ENCODE measurements around the gene BSDC1.

BSDC1 gene

DNA sequence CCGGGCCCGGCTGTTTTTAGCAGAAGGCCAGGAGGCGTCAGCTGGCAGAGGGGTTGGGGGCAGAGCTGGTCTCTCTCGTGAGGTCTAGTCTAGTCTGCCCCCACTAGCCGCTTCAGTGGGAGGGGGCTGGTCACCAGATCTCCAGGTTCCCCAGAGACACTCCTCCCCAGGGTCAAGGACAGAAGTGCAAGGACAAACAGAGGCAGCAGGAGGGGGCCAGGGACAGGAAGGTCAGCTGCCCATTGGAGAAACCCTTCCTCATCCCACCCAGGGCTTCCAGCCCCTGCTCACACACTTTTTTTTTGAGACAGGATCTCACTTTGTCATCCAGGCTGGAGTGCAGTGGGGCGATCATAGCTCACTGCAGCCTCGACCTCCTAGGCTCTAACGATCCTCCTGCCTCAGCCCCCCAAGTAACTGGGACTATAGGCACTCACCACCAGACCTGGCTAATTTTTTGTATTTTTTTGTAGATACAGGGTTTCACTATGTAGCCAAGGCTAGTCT is 41.9 kb downstream of the BSDC1 start:
- Histone ChIP-seq H3K23ac (ENCODE audit: low read length) (no peak overlapping the region), H3K27ac (ENCODE audit: low read depth, low read length) (peak overlapping the region; percentile 71), H3K4ac (ENCODE audit: low read depth, low read length) (peak overlapping the region; percentile 25), H3K9me3 (ENCODE audit: insufficient read depth, low read depth, low read length) (peaks cover 2% of the 10 kb centered on the region), H3K18ac (ENCODE audit: low read length) (peak overlapping the region; percentile 21), H3K14ac (ENCODE audit: low read length) (peak overlapping the region; percentile 17), H2BK120ac (ENCODE audit: insufficient read depth, low read length, poor library complexity) (no peak overlapping the region), H4K8ac (ENCODE audit: low read depth, low read length) (peak overlapping the region; percentile 92), H4K91ac (ENCODE audit: low read depth, low read length) (peak overlapping the region; percentile 20), H3K9ac (ENCODE audit: low read length) (peak overlapping the region; percentile 29), H3K79me1 (ENCODE audit: low read length) (peaks cover 9% of the 10 kb centered on the region), H4K12ac (ENCODE audit: low read depth, low read length) (peak overlapping the region; percentile 6), H3K4me1 (ENCODE audit: control insufficient read depth in 1 of 2, insufficient read depth in 2 of 2, low read length in 2 of 2) (peaks cover 9 to 16% of the 10 kb centered on the region in 2 experiments), H2BK5ac (ENCODE audit: low read depth, low read length, poor library complexity) (no peak overlapping the region), H2BK12ac (ENCODE audit: low read length) (no peak overlapping the region), H3K4me2 (ENCODE audit: low read length) (peak overlapping the region; percentile 87), H3K36me3 (ENCODE audit: control insufficient read depth in 1 of 2, insufficient read depth in 2 of 2, low read length in 2 of 2) (no peaks in the 10 kb centered on the region), H3K79me2 (ENCODE audit: control insufficient read depth, insufficient read depth, low read length, poor library complexity) (peaks cover 5% of the 10 kb centered on the region), H2AFZ (ENCODE audit: insufficient read depth, low read length, poor library complexity) (no peak overlapping the region), H3K27me3 (ENCODE audit: insufficient read depth, low read length) (no peaks in the 10 kb centered on the region), H3K4me3 (ENCODE audit: low read depth, low read length) (no peak overlapping the region), H2AK5ac (ENCODE audit: low read length) (no peak overlapping the region)
- WGBS (ENCODE audit: extremely low coverage, insufficient coverage, insufficient read length) = no CpG with 5 or more reads among the region's 8 CpGs
- DNase-seq = no peak

DNA sequence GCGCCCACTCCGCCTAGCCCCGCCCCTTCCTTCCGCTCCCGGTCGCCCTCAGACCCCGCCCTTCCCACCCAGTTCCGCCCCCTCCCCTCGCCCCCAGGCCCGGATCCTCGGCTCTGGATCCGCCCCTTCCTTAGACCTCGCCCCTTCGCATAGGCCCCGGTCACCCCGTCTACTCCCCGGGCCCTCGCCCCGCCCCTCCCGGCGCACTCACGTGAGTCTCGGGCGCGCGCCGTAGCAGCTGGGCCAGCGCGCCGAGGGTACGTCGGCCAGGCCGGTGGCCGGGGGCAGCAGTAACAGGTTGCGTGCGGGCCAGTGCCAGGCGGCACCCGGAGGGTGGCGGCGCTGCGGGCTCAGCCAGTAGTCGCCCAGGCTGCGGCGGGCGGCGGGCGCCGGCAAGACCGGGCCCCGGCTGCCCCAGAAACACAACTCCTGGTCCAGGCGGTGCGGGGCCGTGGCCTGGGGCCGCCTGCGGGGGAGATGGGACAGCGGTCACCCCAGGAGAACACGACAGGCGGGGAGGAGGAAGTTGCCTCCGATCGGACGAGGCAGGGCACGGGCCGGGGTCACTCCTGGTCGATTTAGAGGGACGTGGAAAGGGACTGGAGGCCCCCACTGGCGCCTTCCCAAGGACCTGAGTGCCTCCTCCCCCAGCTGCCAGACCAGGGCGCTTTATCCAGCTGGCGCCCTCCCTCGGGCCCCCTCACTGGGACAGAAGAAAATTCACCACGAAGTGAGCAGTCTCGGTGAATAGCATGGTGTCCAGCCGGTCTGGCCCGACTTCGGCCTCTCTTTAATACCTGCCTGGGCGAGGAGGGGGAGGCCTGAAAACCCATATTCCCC is 42.6 kb downstream of the BSDC1 start:
- Histone ChIP-seq H3K9me3 (ENCODE audit: insufficient read depth, low read depth, low read length) (peaks cover 2% of the 10 kb centered on the region), H3K36me3 (ENCODE audit: control insufficient read depth in 1 of 2, insufficient read depth in 2 of 2, low read length in 2 of 2) (no peaks in the 10 kb centered on the region), H3K4me3 (ENCODE audit: low read depth, low read length) (peak overlapping the region; percentile 78), H3K9ac (ENCODE audit: low read length) (peak overlapping the region; percentile 62), H2BK12ac (ENCODE audit: low read length) (no peak overlapping the region), H4K91ac (ENCODE audit: low read depth, low read length) (peak overlapping the region; percentile 80), H2BK5ac (ENCODE audit: low read depth, low read length, poor library complexity) (peak overlapping the region; percentile 77), H3K4ac (ENCODE audit: low read depth, low read length) (peak overlapping the region; percentile 50), H3K23ac (ENCODE audit: low read length) (no peak overlapping the region), H4K8ac (ENCODE audit: low read depth, low read length) (peak overlapping the region; percentile 92), H3K79me2 (ENCODE audit: control insufficient read depth, insufficient read depth, low read length, poor library complexity) (peaks cover 5% of the 10 kb centered on the region), H2AK5ac (ENCODE audit: low read length) (peak overlapping the region; percentile 1), H4K12ac (ENCODE audit: low read depth, low read length) (peak overlapping the region; percentile 69), H3K27ac (ENCODE audit: low read depth, low read length) (peak overlapping the region; percentile 71), H2AFZ (ENCODE audit: insufficient read depth, low read length, poor library complexity) (peak overlapping the region; percentile 83), H3K18ac (ENCODE audit: low read length) (peak overlapping the region; percentile 82), H3K14ac (ENCODE audit: low read length) (peak overlapping the region; percentile 38), H2BK120ac (ENCODE audit: insufficient read depth, low read length, poor library complexity) (peak overlapping the region; percentile 72), H3K79me1 (ENCODE audit: low read length) (peaks cover 9% of the 10 kb centered on the region), H3K27me3 (ENCODE audit: insufficient read depth, low read length) (no peaks in the 10 kb centered on the region), H3K4me2 (ENCODE audit: low read length) (peak overlapping the region; percentile 87), H3K4me1 (ENCODE audit: control insufficient read depth in 1 of 2, insufficient read depth in 2 of 2, low read length in 2 of 2) (peaks cover 12 to 19% of the 10 kb centered on the region in 2 experiments)
- WGBS (ENCODE audit: extremely low coverage, insufficient coverage, insufficient read length) = no CpG with 5 or more reads among the region's 75 CpGs
- DNase-seq = peak; percentile 87 to 92

DNA sequence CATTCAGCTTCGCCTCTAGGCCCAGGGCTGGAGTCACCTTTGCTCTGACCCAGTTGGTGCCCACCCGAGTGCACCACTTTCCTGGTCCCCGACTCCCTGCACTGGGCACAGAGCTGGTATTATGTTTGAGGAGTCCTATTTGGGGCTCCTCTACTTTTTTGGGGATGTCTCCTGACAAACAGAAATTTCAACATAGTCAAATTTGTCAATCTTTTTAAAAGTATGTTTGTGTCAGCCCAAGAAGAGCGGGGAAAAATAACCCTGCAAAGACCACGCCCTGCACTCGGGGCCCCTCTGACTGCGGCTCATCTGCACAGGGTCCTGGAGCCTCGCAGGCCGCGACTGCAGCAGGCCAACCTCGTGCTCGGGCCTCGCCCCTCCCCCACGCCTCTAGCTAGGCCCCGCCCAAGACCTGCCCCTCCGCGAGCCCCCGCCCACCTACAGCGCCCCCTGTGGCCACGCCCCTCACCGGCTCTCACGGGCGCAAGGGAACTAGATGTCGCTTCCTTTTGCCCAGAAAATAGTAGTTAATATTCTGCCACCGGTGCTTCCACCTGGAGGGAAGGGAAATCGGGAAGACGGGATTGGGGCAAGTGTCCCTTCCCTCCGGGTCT is 43.3 kb downstream of the BSDC1 start:
- H3K14ac ChIP-seq (ENCODE audit: low read length) = no peak overlapping the region

DNA sequence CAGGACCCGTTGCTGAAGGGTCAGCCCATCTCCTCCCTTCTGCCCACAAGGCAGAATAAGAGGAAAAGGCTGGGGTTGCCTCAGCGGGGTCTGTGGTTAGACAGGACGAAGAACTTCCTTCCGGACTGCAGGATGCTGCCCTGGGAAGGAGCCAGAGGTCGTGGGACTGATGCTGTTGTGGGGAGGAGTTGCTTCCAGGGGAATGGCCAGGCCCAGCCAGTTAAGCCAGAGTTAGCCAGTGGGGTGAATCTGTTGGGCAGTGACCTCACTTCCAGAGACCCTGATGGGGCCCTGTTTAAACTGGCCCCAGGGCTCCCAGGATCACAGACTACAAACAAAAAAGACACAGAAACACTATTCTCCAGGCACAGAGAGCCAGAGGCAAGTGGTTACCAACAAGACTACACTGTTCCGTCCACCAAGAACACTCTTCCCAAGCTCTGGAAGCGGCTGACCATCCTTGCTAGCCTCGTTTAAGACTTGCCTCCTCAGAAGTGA is 45.0 kb downstream of the BSDC1 start:
- Histone ChIP-seq H3K27me3 (ENCODE audit: insufficient read depth, low read length) (no peaks in the 10 kb centered on the region), H2AFZ (ENCODE audit: insufficient read depth, low read length, poor library complexity) (no peak overlapping the region), H2AK5ac (ENCODE audit: low read length) (no peak overlapping the region), H3K4me3 (ENCODE audit: low read depth, low read length) (no peak overlapping the region), H3K18ac (ENCODE audit: low read length) (no peak overlapping the region), H3K36me3 (ENCODE audit: control insufficient read depth in 1 of 2, insufficient read depth in 2 of 2, low read length in 2 of 2) (no peaks in the 10 kb centered on the region), H2BK12ac (ENCODE audit: low read length) (no peak overlapping the region), H3K4ac (ENCODE audit: low read depth, low read length) (no peak overlapping the region), H4K91ac (ENCODE audit: low read depth, low read length) (no peak overlapping the region), H4K8ac (ENCODE audit: low read depth, low read length) (no peak overlapping the region), H3K27ac (ENCODE audit: low read depth, low read length) (peak overlapping the region; percentile 20), H3K4me2 (ENCODE audit: low read length) (no peak overlapping the region), H3K79me1 (ENCODE audit: low read length) (peaks cover 9% of the 10 kb centered on the region), H3K9me3 (ENCODE audit: insufficient read depth, low read depth, low read length) (peaks cover 2% of the 10 kb centered on the region), H3K79me2 (ENCODE audit: control insufficient read depth, insufficient read depth, low read length, poor library complexity) (peaks cover 5% of the 10 kb centered on the region), H2BK120ac (ENCODE audit: insufficient read depth, low read length, poor library complexity) (no peak overlapping the region), H2BK5ac (ENCODE audit: low read depth, low read length, poor library complexity) (no peak overlapping the region), H3K14ac (ENCODE audit: low read length) (no peak overlapping the region), H3K9ac (ENCODE audit: low read length) (no peak overlapping the region), H3K23ac (ENCODE audit: low read length) (no peak overlapping the region), H3K4me1 (ENCODE audit: control insufficient read depth in 1 of 2, insufficient read depth in 2 of 2, low read length in 2 of 2) (peaks cover 17 to 27% of the 10 kb centered on the region in 2 experiments), H4K12ac (ENCODE audit: low read depth, low read length) (no peak overlapping the region)
- no peak for DNase-seq
- no CpG with 5 or more reads among the region's 8 CpGs for WGBS (ENCODE audit: extremely low coverage, insufficient coverage, insufficient read length)

More for the DNA sequence above, 43.3 kb downstream of the BSDC1 start:
- H3K36me3 ChIP-seq (ENCODE audit: control insufficient read depth in 1 of 2, insufficient read depth in 2 of 2, low read length in 2 of 2) = no peaks in the 10 kb centered on the region
- H4K8ac ChIP-seq (ENCODE audit: low read depth, low read length) = peak overlapping the region; percentile 81
- peak overlapping the region; percentile 53 for H3K27ac ChIP-seq (ENCODE audit: low read depth, low read length)
- peak overlapping the region; percentile 71 for H3K18ac ChIP-seq (ENCODE audit: low read length)
- H3K23ac ChIP-seq (ENCODE audit: low read length) = no peak overlapping the region
- no peak overlapping the region for H2BK120ac ChIP-seq (ENCODE audit: insufficient read depth, low read length, poor library complexity)
- H3K79me1 ChIP-seq (ENCODE audit: low read length) = peaks cover 9% of the 10 kb centered on the region
- H3K27me3 ChIP-seq (ENCODE audit: insufficient read depth, low read length) = no peaks in the 10 kb centered on the region
- H3K4ac ChIP-seq (ENCODE audit: low read depth, low read length) = no peak overlapping the region
- no peak overlapping the region for H3K9ac ChIP-seq (ENCODE audit: low read length)
- DNase-seq = peak; percentile 53 to 64
- peaks cover 5% of the 10 kb centered on the region for H3K79me2 ChIP-seq (ENCODE audit: control insufficient read depth, insufficient read depth, low read length, poor library complexity)
- no peak overlapping the region for H4K12ac ChIP-seq (ENCODE audit: low read depth, low read length)
- H3K4me1 ChIP-seq (ENCODE audit: control insufficient read depth in 1 of 2, insufficient read depth in 2 of 2, low read length in 2 of 2) = peaks cover 17 to 24% of the 10 kb centered on the region in 2 experiments
- H2AK5ac ChIP-seq (ENCODE audit: low read length) = no peak overlapping the region
- no CpG with 5 or more reads among the region's 28 CpGs for WGBS (ENCODE audit: extremely low coverage, insufficient coverage, insufficient read length)
- H3K4me2 ChIP-seq (ENCODE audit: low read length) = peak overlapping the region; percentile 68
- peak overlapping the region; percentile 32 for H2AFZ ChIP-seq (ENCODE audit: insufficient read depth, low read length, poor library complexity)
- H2BK12ac ChIP-seq (ENCODE audit: low read length) = no peak overlapping the region
- peaks cover 2% of the 10 kb centered on the region for H3K9me3 ChIP-seq (ENCODE audit: insufficient read depth, low read depth, low read length)
- H4K91ac ChIP-seq (ENCODE audit: low read depth, low read length) = peak overlapping the region; percentile 52
- peak overlapping the region; percentile 43 for H2BK5ac ChIP-seq (ENCODE audit: low read depth, low read length, poor library complexity)
- H3K4me3 ChIP-seq (ENCODE audit: low read depth, low read length) = peak overlapping the region; percentile 78

All from trophoblast cell (in vitro differentiated cells and primary cell).